Small intestine (tissue), 7 donors: ENCODE measurements around the gene DDX50. TPM values are rescaled to one million over a fixed set of nuclear protein-coding genes. Genes with fewer than 3 reads are reported as not detected.
"Not testable (repeated sequence)": the region's sequence is repeated elsewhere in the genome, so short reads cannot be mapped to it uniquely, and the experiment has no call there.

Experiments
- DNase-seq, 2 donors: peaks; one replicate each; pipeline versions ENCODE4 v3.0.0 to v3.0.0-alpha.2; 2013
- FAIRE-seq: peaks from 2 replicates; lab custom pipeline; 2012; peaks lifted over from hg19 to GRCh38; lab: Jason Lieb, UNC
- H3K27ac ChIP-seq, 3 donors: one replicate each; pipeline ENCODE4 v1.5.1; 2013; ENCODE audit warnings: low read length in 2 of 3, mild to moderate bottlenecking in 2 of 3, control low read depth in 1 of 3, inconsistent platforms in 1 of 3, low read depth in 1 of 3, moderate library complexity in 1 of 3
- H3K27me3 ChIP-seq, 3 donors: one replicate each; pipeline ENCODE4 v1.6.1; 2013; ENCODE audit warnings: low read length in 3 of 3, inconsistent platforms in 1 of 3; ENCODE audit not compliant: control insufficient read depth in 3 of 3, insufficient read depth in 3 of 3
- H3K36me3 ChIP-seq, 3 donors: one replicate each; pipeline ENCODE4 v1.6.1; 2013; ENCODE audit warnings: low read length in 3 of 3, inconsistent platforms in 1 of 3, low read depth in 1 of 3, mild to moderate bottlenecking in 1 of 3, moderate library complexity in 1 of 3; ENCODE audit not compliant: control insufficient read depth in 3 of 3, insufficient read depth in 2 of 3
- H3K4me1 ChIP-seq, 3 donors: one replicate each; pipeline ENCODE4 v1.6.1; 2013; ENCODE audit warnings: low read length in 2 of 3, inconsistent platforms in 1 of 3, low read depth in 1 of 3, mild to moderate bottlenecking in 1 of 3, moderate library complexity in 1 of 3; ENCODE audit not compliant: control insufficient read depth in 3 of 3, insufficient read depth in 2 of 3
- H3K4me3 ChIP-seq, 3 donors: one replicate each; pipeline ENCODE4 v1.5.1; 2013; ENCODE audit warnings: low read length in 3 of 3, control low read depth in 1 of 3, inconsistent platforms in 1 of 3, low read depth in 1 of 3, mild to moderate bottlenecking in 1 of 3, moderate library complexity in 1 of 3
- H3K9me3 ChIP-seq, 2 donors: one replicate each; pipeline ENCODE4 v1.6.1; 2013; ENCODE audit warnings: low read depth in 1 of 2, low read length in 1 of 2; ENCODE audit not compliant: control insufficient read depth in 2 of 2, insufficient read depth in 1 of 2
- WGBS, 3 donors: extraction: QIAGEN DNeasy Blood & Tissue Kit; methylation state at CpG; one replicate each; pipeline ENCODE4 v1.1.7; 2013; 5-methylcytosine and 5-hydroxymethylcytosine counted together
- polyA plus RNA-seq, 4 donors: library from polyadenylated mRNA; stranded (reverse) in 3 of 4; unstranded in 1 of 4; fragments of 200-250 nt in 3 of 4; fragments of 120-200 nt in 1 of 4; gene quantifications; one replicate each; pipeline versions ENCODE4 v1.2.1 to v1.2.3, GENCODE V29; 2013
- donor health status: healthy with polysubstance abuse.
- donor health status: control.
- donor health status: control.
- donor health status: Bipolar disorder and iron deficiency.
- donor health status: healthy.

Gene DDX50
- polyA plus RNA-seq, 4 donors: 12.3 to 35.1 (median 22.0) TPM

DNA sequence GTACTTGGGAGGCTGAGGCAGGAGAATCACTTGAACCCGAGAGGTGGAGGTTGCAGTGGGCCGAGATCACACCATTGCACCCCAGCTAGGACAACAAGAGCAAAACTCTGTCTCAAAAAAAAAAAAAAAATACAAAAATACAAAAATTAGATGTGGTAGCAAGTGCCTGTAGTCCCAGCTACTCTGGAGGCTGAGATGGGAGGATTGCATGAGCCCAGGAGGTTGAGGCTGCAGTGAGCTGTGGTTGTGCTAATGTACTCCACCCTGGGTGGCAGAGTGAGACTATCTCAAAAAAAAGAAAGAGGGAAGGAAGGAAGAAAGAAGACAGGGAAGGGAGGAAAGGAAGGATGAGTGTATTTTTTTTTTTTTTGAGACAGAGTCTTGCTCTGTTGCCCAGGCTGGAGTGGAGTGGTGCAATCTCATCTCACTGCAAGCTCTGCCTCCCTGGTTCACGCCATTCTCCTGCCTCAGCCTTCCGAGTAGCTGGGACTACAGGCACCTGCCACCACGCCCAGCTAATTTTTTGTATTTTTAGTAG, 74.9 kb downstream of the DDX50 start:
- H3K27ac ChIP-seq, H3K4me3 ChIP-seq, H3K9me3 ChIP-seq, H3K4me1 ChIP-seq, DNase-seq, FAIRE-seq, H3K27me3 ChIP-seq: not testable (repeated sequence)
- 96 to 98% (median 97%) methylated on average over 5 of the region's 5 CpGs for WGBS, 3 donors
- H3K36me3 ChIP-seq: peaks cover 22 to 45% (median 26%) of the 10 kb centered on the region in 3 donors

- 90 to 94% (median 94%) methylated on average over 6 of the region's 6 CpGs for WGBS, 3 donors
- not testable (repeated sequence) for DNase-seq, H3K27me3 ChIP-seq, H3K4me3 ChIP-seq, FAIRE-seq, H3K27ac ChIP-seq, H3K4me1 ChIP-seq, H3K9me3 ChIP-seq
- peaks cover 8 to 42% (median 19%) of the 10 kb centered on the region in 3 donors for H3K36me3 ChIP-seq
Observed at GRCh38 chr10:68979738-68980137, 78.6 kb downstream of the DDX50 start.

GRCh38 chr10:68981074-68981473, 80.0 kb downstream of the DDX50 start:
- H3K36me3 ChIP-seq: peaks cover 8 to 35% (median 15%) of the 10 kb centered on the region in 3 donors
- FAIRE-seq: no peak
- 89 to 98% (median 96%) methylated on average over 1 of the region's 1 CpG for WGBS, 3 donors

DNA sequence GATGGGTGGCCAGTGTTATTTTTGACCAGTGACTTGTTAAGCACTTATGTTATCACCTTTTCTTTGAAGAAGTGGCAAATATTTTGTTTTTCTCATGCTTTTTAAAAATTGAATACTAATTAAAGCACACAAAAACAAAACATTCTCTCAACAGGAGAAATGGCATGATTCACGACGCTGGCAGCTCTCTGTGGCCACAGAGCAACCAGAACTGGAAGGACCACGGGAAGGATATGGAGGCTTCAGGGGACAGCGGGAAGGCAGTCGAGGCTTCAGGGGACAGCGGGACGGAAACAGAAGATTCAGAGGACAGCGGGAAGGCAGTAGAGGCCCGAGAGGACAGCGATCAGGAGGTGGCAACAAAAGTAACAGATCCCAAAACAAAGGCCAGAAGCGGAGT, 81.3 kb downstream of the DDX50 start:
- Histone ChIP-seq H3K4me1 (no peaks in the 10 kb centered on the region), H3K9me3 (no peaks in the 10 kb centered on the region)
- FAIRE-seq: no peak

More at GRCh38 chr10:68981074-68981473, 80.0 kb downstream of the DDX50 start:
- DNase-seq: no peak
- H3K4me1 ChIP-seq: no peaks in the 10 kb centered on the region
- no peak overlapping the region for H3K4me3 ChIP-seq
- H3K27me3 ChIP-seq: no peaks in the 10 kb centered on the region
- H3K9me3 ChIP-seq: no peaks in the 10 kb centered on the region
- H3K27ac ChIP-seq: no peak overlapping the region

DNA sequence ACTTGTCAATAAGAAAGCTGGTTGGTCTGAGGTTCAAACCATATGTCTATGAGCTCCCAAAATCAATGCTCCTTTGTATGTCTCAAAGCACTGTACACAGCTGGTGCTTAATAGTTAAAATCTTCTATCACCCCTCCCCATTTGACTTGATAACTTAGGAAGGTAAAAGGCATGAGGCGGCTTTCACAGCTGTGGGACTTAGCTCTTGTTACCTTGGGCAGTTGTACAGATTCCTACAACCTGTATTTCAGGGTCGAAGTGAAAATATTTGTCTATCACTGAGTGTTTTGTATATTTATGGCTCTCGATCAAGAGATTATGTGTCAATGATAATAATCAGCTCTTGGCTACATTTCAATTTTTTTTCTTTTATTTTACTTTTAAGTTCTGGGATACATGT, 86.5 kb downstream of the DDX50 start:
- Histone ChIP-seq H3K9me3 (no peaks in the 10 kb centered on the region), H3K27me3 (no peaks in the 10 kb centered on the region), H3K27ac (no peak overlapping the region), H3K4me3 (no peak overlapping the region), H3K4me1 (peaks cover 2 to 6% (median 3%) of the 10 kb centered on the region in 3 donors), H3K36me3 (peaks cover 2 to 18% (median 4%) of the 10 kb centered on the region in 3 donors)
- 50 to 67% (median 52%) methylated on average over 3 of the region's 3 CpGs for WGBS, 3 donors
- DNase-seq (no peak), FAIRE-seq (no peak)

More for the DNA sequence above, 81.3 kb downstream of the DDX50 start:
- Histone ChIP-seq H3K36me3 (peaks cover 7 to 30% (median 15%) of the 10 kb centered on the region in 3 donors), H3K27me3 (no peaks in the 10 kb centered on the region), H3K4me3 (no peak overlapping the region), H3K27ac (no peak overlapping the region)
- no peak for DNase-seq
- WGBS, 3 donors: 95 to 96% (median 96%) methylated on average over 11 of the region's 11 CpGs

GRCh38 chr10:68988530-68989316, 87.6 kb downstream of the DDX50 start, which contains the start of gene KIFBP:
TSS of gene KIFBP (plus strand) at chr10:68988803. CDS start at chr10:68988833, 30 bp downstream.
- Histone ChIP-seq H3K4me1 (peaks cover 2 to 11% (median 5%) of the 10 kb centered on the region in 3 donors), H3K27me3 (no peaks in the 10 kb centered on the region), H3K4me3 (peak within 1 kb of the TSS; percentile 71 to 78 (median 76)), H3K27ac (peak within 1 kb of the TSS; percentile 77 to 92 (median 79)), H3K36me3 (peaks cover 2 to 18% (median 2%) of the 10 kb centered on the region in 3 donors), H3K9me3 (no peaks in the 10 kb centered on the region)
- FAIRE-seq: no peak
- DNase-seq: peak; percentile 97
- 0% methylated on average over 62 of the region's 62 CpGs for WGBS, 3 donors

DNA sequence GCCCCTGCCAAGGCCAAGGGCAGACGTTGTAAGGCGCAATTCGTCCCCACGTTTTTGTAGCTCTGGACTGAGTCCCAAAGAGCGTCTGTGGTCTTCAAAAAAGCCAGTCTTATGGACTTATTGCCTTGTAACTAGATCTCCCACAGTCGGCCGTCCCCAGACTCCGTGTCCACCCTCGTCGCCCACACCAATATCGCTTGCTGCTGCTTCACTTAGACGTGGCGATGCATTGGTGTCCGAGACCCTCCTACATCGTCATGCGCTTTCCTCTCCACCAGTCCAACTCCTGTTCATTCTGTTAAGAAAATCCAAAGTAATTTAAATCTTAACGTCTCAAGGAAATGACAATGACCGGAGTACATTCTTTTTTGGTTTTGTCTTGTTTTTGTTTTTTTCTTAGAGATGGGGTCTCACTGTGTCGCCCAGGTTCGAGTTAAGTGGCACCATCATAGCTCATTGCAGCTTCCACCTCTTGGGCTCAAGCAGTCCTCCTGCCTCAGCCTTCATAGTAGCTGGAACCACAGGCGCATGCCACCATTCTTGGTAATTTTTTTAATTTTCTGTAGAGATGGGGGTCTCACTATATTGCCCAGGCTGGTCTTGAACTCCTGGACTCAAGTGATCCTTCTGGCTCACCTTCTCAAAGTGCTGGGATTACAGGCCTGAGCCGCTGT, 88.3 kb downstream of the DDX50 start:
- 17 to 26% (median 20%) methylated on average over 22 of the region's 22 CpGs for WGBS, 3 donors
- no peak for FAIRE-seq
- H3K4me1 ChIP-seq: peaks cover 2 to 11% (median 5%) of the 10 kb centered on the region in 3 donors

More for the DNA sequence above, 88.3 kb downstream of the DDX50 start:
- Histone ChIP-seq H3K27ac (peak overlapping the region; percentile 77 to 92 (median 79)), H3K4me3 (peak overlapping the region; percentile 71 to 78 (median 76)), H3K27me3 (no peaks in the 10 kb centered on the region), H3K9me3 (no peaks in the 10 kb centered on the region), H3K36me3 (peaks cover 0 to 18% (median 0%) of the 10 kb centered on the region in 3 donors)
- DNase-seq: no peak
